Prostate gland (tissue), 2 donors: ENCODE results near the gene A2M.

ENCODE experiments used
- POLR2A ChIP-seq: fragments of 450-650 bp; IDR thresholded peaks from one replicate; pipeline ENCODE4 v1.6.1; 2016; ENCODE audit warnings: antibody characterized with exemption, mild to moderate bottlenecking
- POLR2AphosphoS5 ChIP-seq: sonication (generic); formaldehyde crosslinking; IDR thresholded peaks from one replicate; pipeline ENCODE4 v1.6.1; 2017; ENCODE audit warnings: antibody characterized with exemption
- TF ChIP-seq, protein P1 (sequence below), 4 experiments: fragments of 200-600 bp in 2 of 4; fragments of 450-650 bp in 2 of 4; sonication (generic) in 2 of 4; IDR thresholded peaks; 1 replicate in 3 of 4; 2 replicates in 1 of 4; pipeline ENCODE4 v1.5.1; 2016 to 2019; ENCODE audit warnings: antibody characterized with exemption in 4 of 4, mild to moderate bottlenecking in 2 of 4, moderate library complexity in 2 of 4

DNA sequence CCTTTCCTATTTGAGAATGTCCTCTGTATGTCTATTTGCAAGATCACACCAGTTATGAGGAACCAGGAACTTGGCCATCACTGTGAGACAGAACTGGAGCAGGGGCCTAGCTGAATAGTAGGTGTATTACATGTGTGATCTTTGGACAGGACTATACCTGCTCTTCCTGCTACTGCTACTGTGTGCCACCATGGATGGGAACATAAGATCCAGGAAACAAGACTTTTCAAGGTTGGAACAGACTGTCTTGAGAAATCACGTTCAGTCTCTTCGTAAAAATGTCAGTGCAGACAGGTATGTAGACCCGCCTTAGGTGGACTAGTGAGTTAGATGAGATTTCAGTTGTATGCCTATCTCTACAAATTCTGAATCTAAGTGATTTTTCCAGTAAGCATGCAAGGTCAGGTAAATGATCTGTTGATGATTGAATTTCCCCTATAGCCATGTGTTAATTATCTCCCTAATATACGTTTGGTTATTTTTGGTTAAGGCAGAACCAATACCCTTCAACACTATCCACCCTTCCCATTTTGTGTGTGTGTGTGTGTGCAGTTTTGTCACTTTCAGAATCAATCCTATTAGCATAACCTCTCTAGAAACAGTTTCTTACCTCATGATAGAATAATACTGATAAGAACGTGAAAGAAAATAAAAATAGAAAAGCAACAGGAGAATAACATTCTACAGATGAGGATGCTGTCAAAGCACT is 7.1 kb downstream of the A2M start:
- TF ChIP-seq, protein P1, sequence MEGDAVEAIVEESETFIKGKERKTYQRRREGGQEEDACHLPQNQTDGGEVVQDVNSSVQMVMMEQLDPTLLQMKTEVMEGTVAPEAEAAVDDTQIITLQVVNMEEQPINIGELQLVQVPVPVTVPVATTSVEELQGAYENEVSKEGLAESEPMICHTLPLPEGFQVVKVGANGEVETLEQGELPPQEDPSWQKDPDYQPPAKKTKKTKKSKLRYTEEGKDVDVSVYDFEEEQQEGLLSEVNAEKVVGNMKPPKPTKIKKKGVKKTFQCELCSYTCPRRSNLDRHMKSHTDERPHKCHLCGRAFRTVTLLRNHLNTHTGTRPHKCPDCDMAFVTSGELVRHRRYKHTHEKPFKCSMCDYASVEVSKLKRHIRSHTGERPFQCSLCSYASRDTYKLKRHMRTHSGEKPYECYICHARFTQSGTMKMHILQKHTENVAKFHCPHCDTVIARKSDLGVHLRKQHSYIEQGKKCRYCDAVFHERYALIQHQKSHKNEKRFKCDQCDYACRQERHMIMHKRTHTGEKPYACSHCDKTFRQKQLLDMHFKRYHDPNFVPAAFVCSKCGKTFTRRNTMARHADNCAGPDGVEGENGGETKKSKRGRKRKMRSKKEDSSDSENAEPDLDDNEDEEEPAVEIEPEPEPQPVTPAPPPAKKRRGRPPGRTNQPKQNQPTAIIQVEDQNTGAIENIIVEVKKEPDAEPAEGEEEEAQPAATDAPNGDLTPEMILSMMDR (IDR thresholded peaks at IDR 0.05): no peak
- TF ChIP-seq POLR2A: no peak
- TF ChIP-seq POLR2AphosphoS5: no peak
